GM19099 (cell line): ENCODE results near the gene PLEKHA7.

ENCODE experiments used
- POLR2A ChIP-seq: IDR thresholded peaks from 3 replicates; pipeline ENCODE4 v1.6.1; 2011; ENCODE audit warnings: low read depth; ENCODE audit not compliant: insufficient read length; ENCODE audit errors: extremely low read depth

Gene PLEKHA7

GRCh38 chr11:16936643-16937042 lies 77.6 kb downstream of the PLEKHA7 start:
- no peak for TF ChIP-seq POLR2A

GRCh38 chr11:16935518-16936302 lies 78.5 kb downstream of the PLEKHA7 start:
- no peak for TF ChIP-seq POLR2A

DNA sequence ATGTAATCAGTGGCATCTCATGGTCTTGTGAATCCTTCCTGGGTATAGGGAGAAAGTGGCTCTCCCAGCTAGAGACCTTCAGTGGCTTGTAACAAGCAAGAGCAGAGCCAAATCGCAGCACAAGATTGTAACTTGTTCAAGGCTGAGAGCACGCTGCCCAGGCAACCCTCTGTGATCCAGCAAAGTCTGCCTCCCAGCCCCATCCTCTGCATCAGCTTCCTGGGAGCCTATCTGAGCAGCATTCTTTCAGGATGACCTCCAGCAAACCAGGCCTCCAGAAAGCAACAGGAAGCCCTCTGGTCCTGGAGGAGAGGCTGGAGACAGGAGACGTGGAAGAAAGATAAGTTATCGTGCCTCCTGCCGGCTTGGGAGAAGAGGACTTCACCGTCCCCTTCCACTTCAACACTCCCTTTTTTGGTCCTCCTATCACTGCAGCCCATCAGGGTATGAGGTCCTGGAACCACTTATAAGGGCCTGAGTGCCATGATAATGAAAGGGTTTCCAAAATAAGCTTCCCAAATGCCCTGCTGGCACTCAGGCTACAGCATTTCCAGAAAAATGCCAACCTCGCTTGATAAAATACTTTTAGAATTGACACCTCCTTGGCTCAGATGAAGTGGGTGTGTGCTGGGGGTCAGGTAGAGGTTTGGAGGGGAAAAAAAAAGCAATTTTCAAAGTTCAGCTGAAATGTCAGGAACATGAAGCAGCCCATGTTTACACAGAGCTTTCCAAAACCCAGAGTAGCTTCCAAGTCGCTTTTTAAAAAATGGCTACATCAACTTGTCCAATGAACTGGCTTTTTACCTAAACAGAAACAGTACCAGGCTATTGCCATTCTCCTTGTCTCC lies 80.2 kb downstream of the PLEKHA7 start:
- TF ChIP-seq POLR2A: no peak

DNA sequence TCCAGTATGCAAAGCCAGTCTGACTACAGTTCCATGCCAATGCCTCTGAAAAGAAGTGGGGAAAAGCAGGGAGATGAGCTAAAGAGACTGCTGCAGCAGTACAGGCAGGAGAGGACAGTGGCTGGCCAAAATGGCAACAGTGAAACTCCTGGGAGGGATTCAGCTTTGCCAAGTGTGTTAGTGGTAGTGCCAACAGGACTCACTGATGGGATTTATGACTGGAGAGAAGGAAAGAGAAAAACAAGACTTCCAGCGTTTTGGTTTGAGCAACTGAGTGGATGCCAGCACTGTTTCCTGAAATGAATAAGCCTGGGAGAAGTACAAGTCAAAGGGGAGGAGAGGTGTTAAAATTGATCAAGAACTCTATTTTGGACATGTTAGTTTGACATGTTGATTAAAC lies 80.9 kb downstream of the PLEKHA7 start:
- no peak for TF ChIP-seq POLR2A

DNA sequence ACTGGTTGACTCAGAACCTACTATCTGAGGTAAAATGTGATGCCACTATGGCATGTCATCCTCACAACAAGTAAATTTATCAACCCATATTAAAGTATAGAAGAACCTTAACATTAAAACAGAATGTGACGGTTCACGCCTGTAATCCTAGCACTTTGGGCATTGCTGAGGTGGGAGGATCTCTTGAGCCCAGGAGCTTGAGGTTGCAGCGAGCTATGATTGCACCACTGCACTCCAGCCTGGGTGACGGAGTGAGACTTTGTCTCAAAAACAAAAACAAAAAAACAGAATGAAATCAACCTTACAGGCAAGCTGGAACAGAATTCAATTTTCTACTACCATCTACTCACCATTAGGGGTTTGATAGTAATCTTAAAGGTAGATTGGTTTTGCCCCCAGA lies 86.2 kb downstream of the PLEKHA7 start:
- no peak for TF ChIP-seq POLR2A

DNA sequence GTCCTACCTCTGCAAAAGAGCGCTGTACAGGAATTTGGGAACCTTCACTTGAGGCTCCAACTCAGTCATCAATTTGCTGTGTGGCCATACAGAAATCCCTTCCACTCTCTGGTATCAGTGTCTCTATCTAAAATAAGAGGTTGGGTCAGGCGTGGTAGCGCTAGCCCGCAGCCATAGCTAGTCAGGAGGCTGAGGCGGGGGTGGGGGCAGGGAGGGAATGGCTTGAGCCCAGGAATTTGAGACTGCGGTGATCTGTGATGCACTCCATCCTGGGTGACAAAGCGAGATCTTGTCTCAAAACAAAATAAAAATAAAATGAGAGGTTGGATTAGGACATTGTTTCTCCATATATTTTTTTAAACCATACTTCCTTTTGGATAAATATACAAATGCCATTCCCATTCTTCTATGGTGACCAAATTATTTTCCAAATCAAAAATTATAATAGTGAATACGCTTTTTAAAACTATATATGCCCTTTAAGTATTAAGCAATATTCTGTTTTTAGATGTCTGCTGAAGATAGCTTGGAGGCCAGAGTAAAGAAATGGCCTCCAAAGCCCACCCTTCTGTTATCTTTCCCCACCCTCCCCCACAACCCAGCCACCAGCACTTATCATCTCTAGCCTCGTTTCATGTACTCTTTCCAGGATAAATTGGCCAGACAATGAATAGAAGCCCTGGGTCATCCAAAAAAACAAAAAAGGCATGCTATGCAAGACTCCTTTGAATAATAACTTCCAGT lies 87.2 kb downstream of the PLEKHA7 start:
- TF ChIP-seq POLR2A: no peak

GRCh38 chr11:16925561-16926065 lies 88.6 kb downstream of the PLEKHA7 start:
- no peak for TF ChIP-seq POLR2A

GRCh38 chr11:16924826-16925560 lies 89.2 kb downstream of the PLEKHA7 start:
- TF ChIP-seq POLR2A: no peak

DNA sequence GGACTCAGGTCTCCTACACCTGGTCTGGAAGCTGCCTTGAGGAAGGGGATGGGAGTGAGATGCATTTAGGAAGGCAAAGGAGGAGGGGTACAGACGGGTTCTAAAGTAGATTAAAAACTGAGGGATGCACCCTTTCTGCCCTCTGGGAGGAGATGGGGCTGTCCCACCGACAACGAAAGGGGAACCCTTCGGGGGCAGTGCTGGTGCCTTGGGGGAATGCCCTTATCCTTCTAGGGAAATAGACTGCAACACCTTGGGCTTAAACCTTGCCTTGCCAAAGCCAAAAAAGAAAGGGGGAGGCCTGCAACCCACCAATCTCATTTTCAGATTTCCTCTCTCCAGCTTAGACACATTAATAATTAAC lies 89.8 kb downstream of the PLEKHA7 start:
- no peak for TF ChIP-seq POLR2A

DNA sequence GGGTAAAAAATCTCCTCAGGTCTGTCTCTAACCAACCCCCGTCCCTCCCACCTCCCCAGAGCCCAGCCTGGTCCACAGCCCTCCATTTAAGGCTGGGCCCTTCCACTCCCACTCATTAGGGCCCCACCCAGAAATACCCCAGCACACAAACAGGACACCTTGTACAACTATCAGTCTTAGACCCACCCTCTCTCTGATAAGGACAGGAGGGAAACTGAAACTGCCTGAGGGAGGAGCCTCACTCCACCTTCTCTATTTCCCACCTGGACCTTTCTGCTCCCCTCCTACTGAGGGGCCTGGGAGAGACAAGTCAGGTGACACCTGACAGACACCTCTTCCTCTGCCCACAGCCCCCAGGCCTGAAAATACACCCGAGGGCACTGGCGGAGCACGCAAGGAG lies 90.2 kb downstream of the PLEKHA7 start:
- no peak for TF ChIP-seq POLR2A

- TF ChIP-seq POLR2A: no peak
These were observed 92.5 kb downstream of the PLEKHA7 start for GRCh38 chr11:16921668-16922067.

GRCh38 chr11:16921019-16921418 lies 93.2 kb downstream of the PLEKHA7 start:
- TF ChIP-seq POLR2A: no peak

- TF ChIP-seq POLR2A: no peak
These were observed 93.7 kb downstream of the PLEKHA7 start for GRCh38 chr11:16920559-16920958.

- TF ChIP-seq POLR2A: no peak
These were observed 96.3 kb downstream of the PLEKHA7 start for GRCh38 chr11:16917941-16918340.

DNA sequence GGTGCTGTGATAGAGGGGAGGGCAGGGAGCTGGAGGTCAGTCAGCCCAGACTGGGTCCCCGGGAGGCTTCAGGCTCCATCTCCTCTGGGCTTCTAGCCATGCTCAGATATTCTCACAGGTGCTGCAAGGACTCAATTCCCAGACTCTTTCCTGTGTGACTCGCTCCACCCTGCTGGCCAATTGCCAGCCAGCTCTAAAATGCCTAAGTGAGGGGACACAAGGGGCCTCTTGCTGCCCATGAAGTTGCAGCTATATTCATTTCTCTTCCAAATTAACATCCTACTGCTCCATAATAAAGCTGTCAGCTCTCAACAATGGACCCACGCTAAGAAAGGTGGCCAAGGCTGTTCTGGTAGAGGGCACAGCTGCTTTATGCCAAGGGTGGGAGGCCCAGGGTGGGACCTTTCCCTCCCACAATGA lies 101.5 kb downstream of the PLEKHA7 start:
- TF ChIP-seq POLR2A: no peak

DNA sequence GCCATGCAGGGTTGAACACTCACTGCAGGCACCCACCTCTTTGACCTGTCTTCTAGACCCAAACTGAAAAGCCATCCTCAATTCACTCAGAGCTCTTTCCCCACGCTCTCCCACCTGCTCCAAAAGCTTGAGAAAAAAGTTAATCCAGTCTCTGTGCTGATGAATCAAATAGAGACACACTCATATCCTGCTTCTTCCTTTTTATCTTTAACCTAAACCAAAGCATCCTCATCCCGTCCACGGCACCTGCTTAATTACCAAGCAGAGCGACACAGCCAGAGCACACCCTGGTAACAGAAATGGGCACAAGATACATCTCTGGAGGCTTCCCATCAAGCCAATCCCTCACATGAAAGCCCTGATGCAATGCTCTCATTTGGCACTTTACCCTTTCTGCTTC lies 102.6 kb downstream of the PLEKHA7 start:
- no peak for TF ChIP-seq POLR2A
